ENCODE measurements around the gene GPN2. TPM values are rescaled to one million over a fixed set of nuclear protein-coding genes. Genes with fewer than 3 reads are reported as not detected.

Gene GPN2
- total RNA-seq, 1 donor from 2014 or later: 26.4 TPM

- Mint-ChIP-seq H3K27ac (ENCODE audit: unreplicated experiment) (no peak overlapping the region), H3K27me3 (ENCODE audit: unreplicated experiment) (no peaks in the 10 kb centered on the region), H3K4me1 (ENCODE audit: unreplicated experiment) (peaks cover 23% of the 10 kb centered on the region), H3K4me3 (ENCODE audit: unreplicated experiment) (no peak overlapping the region), H3K36me3 (ENCODE audit: unreplicated experiment) (peaks cover 28% of the 10 kb centered on the region), H3K9me3 (ENCODE audit: unreplicated experiment) (no peaks in the 10 kb centered on the region)
- TF ChIP-seq CTCF (IDR thresholded peaks at IDR 0.05): no peak
- DNase-seq (ENCODE audit: extremely low spot score, unreplicated experiment): no peak
These were observed 59.0 kb downstream of the GPN2 start for GRCh38 chr1:26831059-26831458.

- Mint-ChIP-seq H3K36me3 (ENCODE audit: unreplicated experiment) (peaks cover 18% of the 10 kb centered on the region), H3K27ac (ENCODE audit: unreplicated experiment) (no peak overlapping the region), H3K4me3 (ENCODE audit: unreplicated experiment) (no peak overlapping the region), H3K9me3 (ENCODE audit: unreplicated experiment) (no peaks in the 10 kb centered on the region), H3K4me1 (ENCODE audit: unreplicated experiment) (peaks cover 26% of the 10 kb centered on the region), H3K27me3 (ENCODE audit: unreplicated experiment) (no peaks in the 10 kb centered on the region)
- TF ChIP-seq CTCF (IDR thresholded peaks at IDR 0.05): no peak
- DNase-seq (ENCODE audit: extremely low spot score, unreplicated experiment): no peak
These were observed 60.7 kb downstream of the GPN2 start for GRCh38 chr1:26829184-26829911.

GRCh38 chr1:26828411-26828991 lies 61.6 kb downstream of the GPN2 start:
- H3K4me1 Mint-ChIP-seq (ENCODE audit: unreplicated experiment): peaks cover 26% of the 10 kb centered on the region
- peak overlapping the region; percentile 86 for H3K4me3 Mint-ChIP-seq (ENCODE audit: unreplicated experiment)
- H3K27ac Mint-ChIP-seq (ENCODE audit: unreplicated experiment): peak overlapping the region; percentile 82
- peaks cover 14% of the 10 kb centered on the region for H3K36me3 Mint-ChIP-seq (ENCODE audit: unreplicated experiment)
- no peak for DNase-seq (ENCODE audit: extremely low spot score, unreplicated experiment)
- no peaks in the 10 kb centered on the region for H3K27me3 Mint-ChIP-seq (ENCODE audit: unreplicated experiment)
- no peak for TF ChIP-seq CTCF (IDR thresholded peaks at IDR 0.05)
- H3K9me3 Mint-ChIP-seq (ENCODE audit: unreplicated experiment): no peaks in the 10 kb centered on the region

- Mint-ChIP-seq H3K27ac (ENCODE audit: unreplicated experiment) (peak overlapping the region; percentile 82), H3K36me3 (ENCODE audit: unreplicated experiment) (peaks cover 7% of the 10 kb centered on the region), H3K4me3 (ENCODE audit: unreplicated experiment) (peak overlapping the region; percentile 86), H3K4me1 (ENCODE audit: unreplicated experiment) (peaks cover 26% of the 10 kb centered on the region), H3K27me3 (ENCODE audit: unreplicated experiment) (no peaks in the 10 kb centered on the region), H3K9me3 (ENCODE audit: unreplicated experiment) (no peaks in the 10 kb centered on the region)
- TF ChIP-seq CTCF (IDR thresholded peaks at IDR 0.05): no peak
- no peak for DNase-seq (ENCODE audit: extremely low spot score, unreplicated experiment)
These were observed 62.4 kb downstream of the GPN2 start for GRCh38 chr1:26827663-26828062.

GRCh38 chr1:26827106-26827604 lies 62.9 kb downstream of the GPN2 start:
- Mint-ChIP-seq H3K27me3 (ENCODE audit: unreplicated experiment) (no peaks in the 10 kb centered on the region), H3K4me1 (ENCODE audit: unreplicated experiment) (peaks cover 26% of the 10 kb centered on the region), H3K9me3 (ENCODE audit: unreplicated experiment) (no peaks in the 10 kb centered on the region), H3K36me3 (ENCODE audit: unreplicated experiment) (peaks cover 2% of the 10 kb centered on the region), H3K27ac (ENCODE audit: unreplicated experiment) (peak overlapping the region; percentile 82), H3K4me3 (ENCODE audit: unreplicated experiment) (peak overlapping the region; percentile 86)
- no peak for DNase-seq (ENCODE audit: extremely low spot score, unreplicated experiment)
- TF ChIP-seq CTCF (IDR thresholded peaks at IDR 0.05): no peak

All from osteocyte (in vitro differentiated cells).